ENCODE measurements around the gene CDIPT. TPM values are rescaled to one million over a fixed set of nuclear protein-coding genes. Genes with fewer than 3 reads are reported as not detected.

Gene CDIPT
- total RNA-seq, 1 donor from 2014 or later = 89.4 TPM

GRCh38 chr16:29852654-29853053 is 10.4 kb downstream of the CDIPT start:
- no peak overlapping the region for H3K27ac ChIP-seq
- H3K4me1 ChIP-seq = peaks cover 19% of the 10 kb centered on the region
- no peaks in the 10 kb centered on the region for H3K27me3 ChIP-seq
- no peaks in the 10 kb centered on the region for H3K9me3 ChIP-seq
- no peak for DNase-seq (ENCODE audit: extremely low spot score in 2 of 2)
- TF ChIP-seq POLR2A (IDR thresholded peaks at IDR 0.05) (no peak), POLR2AphosphoS5 (IDR thresholded peaks at IDR 0.05; ENCODE audit: insufficient read depth in 1 of 2, low read depth in 1 of 2) (no peak), CTCF (IDR thresholded peaks at IDR 0.05) (no peak)
- intact Hi-C loops (cut with DNase I) = loop anchor here (10.0 kb wide), 1 partner anchor 102 kb away; no protein-coding TSS in a partner anchor
- H3K36me3 ChIP-seq = peaks cover 0 to 6% of the 10 kb centered on the region in 2 donors
- no peak overlapping the region for H3K4me3 ChIP-seq

- H3K4me1 ChIP-seq = peaks cover 12% of the 10 kb centered on the region
- no peaks in the 10 kb centered on the region for H3K27me3 ChIP-seq
- no peak overlapping the region for H3K27ac ChIP-seq
- no peaks in the 10 kb centered on the region for H3K9me3 ChIP-seq
- TF ChIP-seq CTCF (IDR thresholded peaks at IDR 0.05) (no peak), POLR2A (IDR thresholded peaks at IDR 0.05) (no peak), POLR2AphosphoS5 (IDR thresholded peaks at IDR 0.05; ENCODE audit: insufficient read depth in 1 of 2, low read depth in 1 of 2) (no peak)
- intact Hi-C loops (cut with DNase I) = loop anchor here (10.0 kb wide), 1 partner anchor 104 kb away; no protein-coding TSS in a partner anchor
- no peak overlapping the region for H3K4me3 ChIP-seq
- DNase-seq (ENCODE audit: extremely low spot score in 2 of 2) = no peak
- H3K36me3 ChIP-seq = peaks cover 0 to 23% of the 10 kb centered on the region in 2 donors
Measured at GRCh38 chr16:29850998-29851397, 12.0 kb downstream of the CDIPT start.

- intact Hi-C loops (cut with DNase I) = no loop called here
- no peak for DNase-seq (ENCODE audit: extremely low spot score in 2 of 2)
Measured at GRCh38 chr16:29849505-29849904, 13.5 kb downstream of the CDIPT start.

GRCh38 chr16:29848420-29849297 is 14.4 kb downstream of the CDIPT start:
- Histone ChIP-seq H3K4me1 (peaks cover 18% of the 10 kb centered on the region), H3K9me3 (no peaks in the 10 kb centered on the region), H3K27ac (peak overlapping the region; percentile 50), H3K36me3 (peaks cover 0 to 38% of the 10 kb centered on the region in 2 donors), H3K4me3 (no peak overlapping the region), H3K27me3 (no peaks in the 10 kb centered on the region)
- DNase-seq (ENCODE audit: extremely low spot score in 2 of 2) = no peak
- intact Hi-C loops (cut with DNase I) = no loop called here
- TF ChIP-seq CTCF (IDR thresholded peaks at IDR 0.05) (peak; percentile 62 to 72 (median 70)), POLR2A (IDR thresholded peaks at IDR 0.05) (no peak), POLR2AphosphoS5 (IDR thresholded peaks at IDR 0.05; ENCODE audit: insufficient read depth in 1 of 2, low read depth in 1 of 2) (peak in 1 of 2 donors; percentile 37)

More at GRCh38 chr16:29849505-29849904, 13.5 kb downstream of the CDIPT start:
- peaks cover 18% of the 10 kb centered on the region for H3K4me1 ChIP-seq
- H3K4me3 ChIP-seq = no peak overlapping the region
- no peak for TF ChIP-seq POLR2AphosphoS5 (IDR thresholded peaks at IDR 0.05; ENCODE audit: insufficient read depth in 1 of 2, low read depth in 1 of 2)
- no peak for TF ChIP-seq CTCF (IDR thresholded peaks at IDR 0.05)
- no peak for TF ChIP-seq POLR2A (IDR thresholded peaks at IDR 0.05)
- H3K27ac ChIP-seq = peak overlapping the region; percentile 50
- H3K27me3 ChIP-seq = no peaks in the 10 kb centered on the region
- H3K9me3 ChIP-seq = no peaks in the 10 kb centered on the region
- H3K36me3 ChIP-seq = peaks cover 0 to 38% of the 10 kb centered on the region in 2 donors

GRCh38 chr16:29845656-29846055 is 17.4 kb downstream of the CDIPT start:
- no peak for DNase-seq (ENCODE audit: extremely low spot score in 2 of 2)
- H3K36me3 ChIP-seq = peaks cover 0 to 54% of the 10 kb centered on the region in 2 donors
- peak overlapping the region; percentile 61 for H3K27ac ChIP-seq
- no peak for TF ChIP-seq POLR2AphosphoS5 (IDR thresholded peaks at IDR 0.05; ENCODE audit: insufficient read depth in 1 of 2, low read depth in 1 of 2)
- TF ChIP-seq POLR2A (IDR thresholded peaks at IDR 0.05) = no peak
- TF ChIP-seq CTCF (IDR thresholded peaks at IDR 0.05) = no peak
- H3K4me3 ChIP-seq = no peak overlapping the region
- no peaks in the 10 kb centered on the region for H3K27me3 ChIP-seq
- intact Hi-C loops (cut with DNase I) = loop anchor here (2.0 kb wide), 1 partner anchor 59 kb away; no protein-coding TSS in a partner anchor
- no peaks in the 10 kb centered on the region for H3K9me3 ChIP-seq
- H3K4me1 ChIP-seq = peaks cover 18% of the 10 kb centered on the region

All from vagina (tissue), 2 donors.